NK-92 (cell line): ENCODE data around the gene PPIAL4G.
A peak's percentile ranks its signal among the peaks of the same experiment; 100 is the strongest.
"Not testable (repeated sequence)": the region's sequence is repeated elsewhere in the genome, so short reads cannot be mapped to it uniquely, and the experiment has no call there.

Source experiments
- DNase-seq: peaks from one replicate; lab custom pipeline; 2025; ENCODE audit not compliant: unreplicated experiment; lab: John Stamatoyannopoulos, UW

The PPIAL4G gene

GRCh38 chr1:148483029-148483428, at the start of gene PPIAL4G:
Gene PPIAL4G, minus strand, starts transcription at chr1:148483302. Its CDS starts 50 bp downstream, at chr1:148483252.
- DNase-seq: not testable (repeated sequence)

- not testable (repeated sequence) for DNase-seq
These were observed 49.1 kb upstream of the PPIAL4G start for GRCh38 chr1:148532158-148532557.

- DNase-seq: not testable (repeated sequence)
These were observed 46.0 kb upstream of the PPIAL4G start for GRCh38 chr1:148529101-148529567.

- DNase-seq: not testable (repeated sequence)
These were observed 45.5 kb upstream of the PPIAL4G start for GRCh38 chr1:148528591-148528990.

- DNase-seq: not testable (repeated sequence)
These were observed 43.5 kb upstream of the PPIAL4G start for GRCh38 chr1:148526587-148526986.

- not testable (repeated sequence) for DNase-seq
These were observed 40.4 kb upstream of the PPIAL4G start for GRCh38 chr1:148523205-148524144.

GRCh38 chr1:148522561-148523204, 39.6 kb upstream of the PPIAL4G start:
- peak; percentile 43 for DNase-seq

- peak; percentile 21 for DNase-seq
These were observed 39.0 kb upstream of the PPIAL4G start for GRCh38 chr1:148522072-148522471.

GRCh38 chr1:148514310-148514709, 31.2 kb upstream of the PPIAL4G start:
- DNase-seq: not testable (repeated sequence)

- not testable (repeated sequence) for DNase-seq
These were observed 29.6 kb upstream of the PPIAL4G start for GRCh38 chr1:148512571-148513184.

- DNase-seq: not testable (repeated sequence)
These were observed 10.8 kb upstream of the PPIAL4G start for GRCh38 chr1:148493933-148494332.

GRCh38 chr1:148481134-148481533, 2.0 kb downstream of the PPIAL4G start:
- not testable (repeated sequence) for DNase-seq

- DNase-seq: not testable (repeated sequence)
These were observed 23.4 kb downstream of the PPIAL4G start for GRCh38 chr1:148459694-148460093.

GRCh38 chr1:148458901-148459581, 24.1 kb downstream of the PPIAL4G start:
- DNase-seq: not testable (repeated sequence)

- not testable (repeated sequence) for DNase-seq
These were observed 24.7 kb downstream of the PPIAL4G start for GRCh38 chr1:148458398-148458797.

- not testable (repeated sequence) for DNase-seq
These were observed 30.3 kb downstream of the PPIAL4G start for GRCh38 chr1:148452845-148453244.

GRCh38 chr1:148439654-148440325, 43.3 kb downstream of the PPIAL4G start:
- not testable (repeated sequence) for DNase-seq

- no peak for DNase-seq
These were observed 47.7 kb downstream of the PPIAL4G start for GRCh38 chr1:148435406-148435805.

- DNase-seq: no peak
These were observed 48.3 kb downstream of the PPIAL4G start for GRCh38 chr1:148434832-148435231.

GRCh38 chr1:148432916-148433317, 50.2 kb downstream of the PPIAL4G start:
- not testable (repeated sequence) for DNase-seq
